ENCODE measurements around the gene SRPK2. TPM values are rescaled to one million over a fixed set of nuclear protein-coding genes. Genes with fewer than 3 reads are reported as not detected.
"Not testable (repeated sequence)": the region's sequence is repeated elsewhere in the genome, so short reads cannot be mapped to it uniquely, and the experiment has no call there.

The SRPK2 gene
- total RNA-seq, 1 experiment from 2014 or later: 27.6 TPM

GRCh38 chr7:105284014-105284413, 104.7 kb downstream of the SRPK2 start:
- in situ Hi-C loops (cut with HindIII; ENCODE audit: low pct_unique_long_range_greater_than_20kb, low sequenced_read_pairs): no loop called here
- DNase-seq (ENCODE audit: low read depth): no peak

GRCh38 chr7:105281966-105282365, 106.8 kb downstream of the SRPK2 start:
- no peak for DNase-seq (ENCODE audit: low read depth)
- in situ Hi-C loops (cut with HindIII; ENCODE audit: low pct_unique_long_range_greater_than_20kb, low sequenced_read_pairs): no loop called here

GRCh38 chr7:105279688-105280007, 109.1 kb downstream of the SRPK2 start:
- in situ Hi-C loops (cut with HindIII; ENCODE audit: low pct_unique_long_range_greater_than_20kb, low sequenced_read_pairs): no loop called here
- no peak for DNase-seq (ENCODE audit: low read depth)

GRCh38 chr7:105278973-105279687, 109.6 kb downstream of the SRPK2 start:
- in situ Hi-C loops (cut with HindIII; ENCODE audit: low pct_unique_long_range_greater_than_20kb, low sequenced_read_pairs): no loop called here
- DNase-seq (ENCODE audit: low read depth): no peak

GRCh38 chr7:105278565-105278964, 110.2 kb downstream of the SRPK2 start:
- in situ Hi-C loops (cut with HindIII; ENCODE audit: low pct_unique_long_range_greater_than_20kb, low sequenced_read_pairs): no loop called here
- DNase-seq (ENCODE audit: low read depth): no peak

GRCh38 chr7:105277341-105277740, 111.4 kb downstream of the SRPK2 start:
- in situ Hi-C loops (cut with HindIII; ENCODE audit: low pct_unique_long_range_greater_than_20kb, low sequenced_read_pairs): no loop called here
- peak; percentile 66 for DNase-seq (ENCODE audit: low read depth)

GRCh38 chr7:105270117-105270516, 118.6 kb downstream of the SRPK2 start:
- no peak for DNase-seq (ENCODE audit: low read depth)
- in situ Hi-C loops (cut with HindIII; ENCODE audit: low pct_unique_long_range_greater_than_20kb, low sequenced_read_pairs): no loop called here

GRCh38 chr7:105269397-105269796, 119.3 kb downstream of the SRPK2 start:
- in situ Hi-C loops (cut with HindIII; ENCODE audit: low pct_unique_long_range_greater_than_20kb, low sequenced_read_pairs): no loop called here
- DNase-seq (ENCODE audit: low read depth): no peak

GRCh38 chr7:105268511-105269392, 120.0 kb downstream of the SRPK2 start:
- in situ Hi-C loops (cut with HindIII; ENCODE audit: low pct_unique_long_range_greater_than_20kb, low sequenced_read_pairs): no loop called here
- DNase-seq (ENCODE audit: low read depth): peak; percentile 55

- DNase-seq (ENCODE audit: low read depth): no peak
- in situ Hi-C loops (cut with HindIII; ENCODE audit: low pct_unique_long_range_greater_than_20kb, low sequenced_read_pairs): no loop called here
These were observed 120.7 kb downstream of the SRPK2 start for GRCh38 chr7:105268056-105268455.

- in situ Hi-C loops (cut with HindIII; ENCODE audit: low pct_unique_long_range_greater_than_20kb, low sequenced_read_pairs): no loop called here
- no peak for DNase-seq (ENCODE audit: low read depth)
These were observed 121.5 kb downstream of the SRPK2 start for GRCh38 chr7:105267244-105267643.

- in situ Hi-C loops (cut with HindIII; ENCODE audit: low pct_unique_long_range_greater_than_20kb, low sequenced_read_pairs): no loop called here
- DNase-seq (ENCODE audit: low read depth): no peak
These were observed 124.0 kb downstream of the SRPK2 start for GRCh38 chr7:105264707-105265106.

- peak; percentile 34 for DNase-seq (ENCODE audit: low read depth)
- in situ Hi-C loops (cut with HindIII; ENCODE audit: low pct_unique_long_range_greater_than_20kb, low sequenced_read_pairs): no loop called here
These were observed 127.0 kb downstream of the SRPK2 start for GRCh38 chr7:105261689-105262088.

- in situ Hi-C loops (cut with HindIII; ENCODE audit: low pct_unique_long_range_greater_than_20kb, low sequenced_read_pairs): not testable (repeated sequence)
These were observed 128.4 kb downstream of the SRPK2 start for GRCh38 chr7:105260201-105260871.

GRCh38 chr7:105258919-105259318, 129.8 kb downstream of the SRPK2 start:
- DNase-seq (ENCODE audit: low read depth); in situ Hi-C loops (cut with HindIII; ENCODE audit: low pct_unique_long_range_greater_than_20kb, low sequenced_read_pairs): not testable (repeated sequence)

More at GRCh38 chr7:105260201-105260871, 128.4 kb downstream of the SRPK2 start:
- not testable (repeated sequence) for DNase-seq (ENCODE audit: low read depth)

- in situ Hi-C loops (cut with HindIII; ENCODE audit: low pct_unique_long_range_greater_than_20kb, low sequenced_read_pairs): no loop called here
These were observed 131.4 kb downstream of the SRPK2 start for GRCh38 chr7:105257338-105257737.

GRCh38 chr7:105256761-105257231, 131.9 kb downstream of the SRPK2 start:
- no peak for DNase-seq (ENCODE audit: low read depth)
- in situ Hi-C loops (cut with HindIII; ENCODE audit: low pct_unique_long_range_greater_than_20kb, low sequenced_read_pairs): no loop called here

More at GRCh38 chr7:105257338-105257737, 131.4 kb downstream of the SRPK2 start:
- DNase-seq (ENCODE audit: low read depth): no peak

- no peak for DNase-seq (ENCODE audit: low read depth)
- in situ Hi-C loops (cut with HindIII; ENCODE audit: low pct_unique_long_range_greater_than_20kb, low sequenced_read_pairs): no loop called here
These were observed 138.0 kb downstream of the SRPK2 start for GRCh38 chr7:105250706-105251105.

- no peak for DNase-seq (ENCODE audit: low read depth)
- in situ Hi-C loops (cut with HindIII; ENCODE audit: low pct_unique_long_range_greater_than_20kb, low sequenced_read_pairs): no loop called here
These were observed 138.5 kb downstream of the SRPK2 start for GRCh38 chr7:105250239-105250638.
